ENCODE data around the gene TBX21.

The TBX21 gene

GRCh38 chr17:47715669-47716325 is 17.2 kb upstream of the TBX21 start:
- no peak for TF ChIP-seq CTCF (IDR thresholded peaks at IDR 0.05; ENCODE audit: insufficient read depth, low read depth, low read length, missing control alignments)
- no peak for DNase-seq (ENCODE audit: low read depth)
- no peak overlapping the region for H3K4me3 ChIP-seq (ENCODE audit: low read length)

GRCh38 chr17:47716375-47716774 is 16.7 kb upstream of the TBX21 start:
- no peak overlapping the region for H3K4me3 ChIP-seq (ENCODE audit: low read length)
- no peak for DNase-seq (ENCODE audit: low read depth)
- no peak for TF ChIP-seq CTCF (IDR thresholded peaks at IDR 0.05; ENCODE audit: insufficient read depth, low read depth, low read length, missing control alignments)

GRCh38 chr17:47717261-47717697 is 15.8 kb upstream of the TBX21 start:
- H3K4me3 ChIP-seq (ENCODE audit: low read length) = no peak overlapping the region
- no peak for TF ChIP-seq CTCF (IDR thresholded peaks at IDR 0.05; ENCODE audit: insufficient read depth, low read depth, low read length, missing control alignments)
- DNase-seq (ENCODE audit: low read depth) = no peak

GRCh38 chr17:47717979-47718621 is 14.9 kb upstream of the TBX21 start:
- no peak for DNase-seq (ENCODE audit: low read depth)
- H3K4me3 ChIP-seq (ENCODE audit: low read length) = no peak overlapping the region
- TF ChIP-seq CTCF (IDR thresholded peaks at IDR 0.05; ENCODE audit: insufficient read depth, low read depth, low read length, missing control alignments) = no peak

- H3K4me3 ChIP-seq (ENCODE audit: low read length) = no peak overlapping the region
- no peak for TF ChIP-seq CTCF (IDR thresholded peaks at IDR 0.05; ENCODE audit: insufficient read depth, low read depth, low read length, missing control alignments)
- no peak for DNase-seq (ENCODE audit: low read depth)
Observed at GRCh38 chr17:47718634-47719405, 14.2 kb upstream of the TBX21 start.

- TF ChIP-seq CTCF (IDR thresholded peaks at IDR 0.05; ENCODE audit: insufficient read depth, low read depth, low read length, missing control alignments) = no peak
- DNase-seq (ENCODE audit: low read depth) = peak; percentile 34
Observed at GRCh38 chr17:47719411-47720152, 13.5 kb upstream of the TBX21 start.

More at GRCh38 chr17:47719411-47720152, 13.5 kb upstream of the TBX21 start:
- no peak overlapping the region for H3K4me3 ChIP-seq (ENCODE audit: low read length)
